SK-N-SH (cell line): ENCODE measurements around the gene TMEM254. TPM values are rescaled to one million over a fixed set of nuclear protein-coding genes. Genes with fewer than 3 reads are reported as not detected.

Source experiments
- CTCF ChIA-PET: fragments of 300-600, 350-600 bp; formaldehyde crosslinking; extraction: SDS; loops from one replicate; lab custom pipeline; 2021; lab: Yijun Ruan, JAX
- POLR2A ChIA-PET: fragments of 350-600 bp; sonication (Branson Sonifier 250); formaldehyde crosslinking; extraction: SDS; loops from one replicate; lab custom pipeline; 2020; ENCODE audit warnings: antibody characterized with exemption, inconsistent platforms; lab: Yijun Ruan, JAX
- DNase-seq: peaks from one replicate; pipeline ENCODE4 v3.0.0; 2012
- H2AFZ ChIP-seq: fragments of 200-600 bp; sonication (generic); 2 replicates; pipeline ENCODE4 v1.8.1; 2016; ENCODE audit warnings: antibody characterized with exemption, mild to moderate bottlenecking, low read depth
- H3F3A ChIP-seq: fragments of 200-600 bp; sonication (generic); replicated peaks from 2 replicates; pipeline ENCODE3; 2016; ENCODE audit warnings: antibody characterized with exemption, mild to moderate bottlenecking; ENCODE audit not compliant: insufficient read depth
- H3K27ac ChIP-seq, 2 experiments: fragments of 200-500 bp in 1 of 2; fragments of 200-600 bp in 1 of 2; sonication (Bioruptor generic) in 1 of 2; sonication (generic), shearing (Covaris generic) in 1 of 2; 2 replicates each; pipeline versions ENCODE4 v1.5.1 to v1.6.1; 2014 to 2016; ENCODE audit warnings: low read depth in 2 of 2, inconsistent platforms in 1 of 2, low read length in 1 of 2, mild to moderate bottlenecking in 1 of 2, mixed read lengths in 1 of 2
- H3K27me3 ChIP-seq: fragments of 200-600 bp; sonication (generic), shearing (Covaris generic); 2 replicates; pipeline ENCODE4 v1.6.1; 2016; ENCODE audit warnings: mixed run types; ENCODE audit not compliant: insufficient read depth
- H3K36me3 ChIP-seq, 2 experiments: fragments of 200-500 bp in 1 of 2; fragments of 200-600 bp in 1 of 2; sonication (Bioruptor generic) in 1 of 2; sonication (generic) in 1 of 2; replicated peaks in 1 of 2; 2 replicates each; pipeline versions ENCODE3 to v1.5.1; 2014 to 2016; ENCODE audit warnings: low read length in 1 of 2, mild to moderate bottlenecking in 1 of 2; ENCODE audit not compliant: insufficient read depth in 2 of 2, control insufficient read depth in 1 of 2
- H3K4me1 ChIP-seq, 2 experiments: fragments of 200-500 bp in 1 of 2; fragments of 200-600 bp in 1 of 2; sonication (Bioruptor generic) in 1 of 2; sonication (generic), shearing (Covaris generic) in 1 of 2; 2 replicates each; pipeline versions ENCODE4 v1.5.1 to v1.6.1; 2014 to 2016; ENCODE audit warnings: low read depth in 1 of 2, low read length in 1 of 2, mixed run types in 1 of 2; ENCODE audit not compliant: insufficient read depth in 2 of 2, control insufficient read depth in 1 of 2
- H3K4me2 ChIP-seq: fragments of 200-600 bp; sonication (generic), shearing (Covaris generic); 2 replicates; pipeline ENCODE4 v1.6.1; 2017; ENCODE audit warnings: mixed run types
- H3K4me3 ChIP-seq, 2 experiments: fragments of 200-500 bp in 1 of 2; fragments of 200-600 bp in 1 of 2; sonication (Bioruptor generic) in 1 of 2; sonication (generic), shearing (Covaris generic) in 1 of 2; 2 replicates each; pipeline versions ENCODE4 v1.5.1 to v1.8.1; 2014 to 2016; ENCODE audit warnings: low read depth in 2 of 2, inconsistent platforms in 1 of 2, low read length in 1 of 2, mild to moderate bottlenecking in 1 of 2, mixed read lengths in 1 of 2, moderate library complexity in 1 of 2
- H3K79me2 ChIP-seq: fragments of 200-600 bp; sonication (generic); 2 replicates; pipeline ENCODE4 v1.8.1; 2017; ENCODE audit warnings: mild to moderate bottlenecking; ENCODE audit not compliant: insufficient read depth
- H3K9ac ChIP-seq: fragments of 200-600 bp; sonication (generic); 2 replicates; pipeline ENCODE4 v1.6.1; 2017; ENCODE audit warnings: mixed run types
- H3K9me2 ChIP-seq: fragments of 200-600 bp; sonication (generic); 2 replicates; pipeline ENCODE4 v1.6.1; 2017; ENCODE audit warnings: mixed run types
- H3K9me3 ChIP-seq: fragments of 200-600 bp; sonication (generic); 2 replicates; pipeline ENCODE4 v1.6.1; 2017; ENCODE audit warnings: mixed run types, mild to moderate bottlenecking, moderate library complexity
- H4K20me1 ChIP-seq: fragments of 200-600 bp; sonication (generic); 2 replicates; pipeline ENCODE4 v1.6.1; 2017; ENCODE audit warnings: mild to moderate bottlenecking, mixed run types; ENCODE audit not compliant: insufficient read depth
- FOXJ3 ChIP-seq: sonication (generic); formaldehyde crosslinking; IDR thresholded peaks from 2 replicates; pipeline ENCODE4 v1.5.1; 2020; ENCODE audit warnings: mild to moderate bottlenecking, missing genetic modification reagents
- GATA2 ChIP-seq: sonication (generic); formaldehyde crosslinking; IDR thresholded peaks from 2 replicates; pipeline ENCODE4 v1.5.0; 2020; ENCODE audit warnings: mild to moderate bottlenecking, missing genetic modification reagents
- MEF2A ChIP-seq: IDR thresholded peaks from 2 replicates; pipeline ENCODE4 v1.4.0; 2012; ENCODE audit warnings: low read depth, borderline replicate concordance
- NFIC ChIP-seq: IDR thresholded peaks from 2 replicates; pipeline ENCODE4 v1.4.0; 2012; ENCODE audit warnings: borderline replicate concordance
- NRF1 ChIP-seq: IDR thresholded peaks from 2 replicates; pipeline ENCODE4 v1.6.1; 2012; ENCODE audit warnings: low read depth, mild to moderate bottlenecking, low read length
- RXRA ChIP-seq: IDR thresholded peaks from 2 replicates; pipeline ENCODE4 v1.4.0; 2012; ENCODE audit warnings: low read depth, mild to moderate bottlenecking, borderline replicate concordance
- SMC3 ChIP-seq: IDR thresholded peaks from 2 replicates; pipeline ENCODE4 v1.6.1; 2012; ENCODE audit warnings: low read depth, low read length, improper control_type of control experiment
- TAF1 ChIP-seq: IDR thresholded peaks from 2 replicates; pipeline ENCODE4 v1.6.1; 2012; ENCODE audit warnings: low read depth, mild to moderate bottlenecking, low read length, moderate library complexity, borderline replicate concordance
- TCF12 ChIP-seq: IDR thresholded peaks from 2 replicates; pipeline ENCODE4 v1.4.0; 2012
- WGBS: methylation state at CpG from one replicate; pipeline ENCODE4 v1.1.6; 2017; ENCODE audit warnings: low lambda C conversion rate; 5-methylcytosine and 5-hydroxymethylcytosine counted together
- polyA plus RNA-seq, 3 experiments: library from polyadenylated mRNA; depleted of rRNA; stranded (reverse); fragments of >200 nt; gene quantifications; 2 replicates each; pipeline ENCODE4 v1.2.3, GENCODE V29; 2012
- TF ChIP-seq, protein P1 (sequence below): IDR thresholded peaks from 2 replicates; pipeline ENCODE4 v1.4.0; 2012; ENCODE audit warnings: low read depth
- TF ChIP-seq, protein P2 (sequence below): fragments of 150-350 bp; IDR thresholded peaks from 2 replicates; pipeline ENCODE4 v1.6.1; 2017; ENCODE audit warnings: antibody characterized with exemption, low read length, low read depth, borderline replicate concordance
- TF ChIP-seq, protein P3 (sequence below): fragments of 200-600 bp; sonication (generic); IDR thresholded peaks from 2 replicates; pipeline ENCODE4 v1.6.1; 2017; ENCODE audit warnings: antibody characterized with exemption, mild to moderate bottlenecking, moderate library complexity

Gene TMEM254
- polyA plus RNA-seq, 1 of the 3 experiments (the other 2 are of a cell fraction), result 20.5 TPM

DNA sequence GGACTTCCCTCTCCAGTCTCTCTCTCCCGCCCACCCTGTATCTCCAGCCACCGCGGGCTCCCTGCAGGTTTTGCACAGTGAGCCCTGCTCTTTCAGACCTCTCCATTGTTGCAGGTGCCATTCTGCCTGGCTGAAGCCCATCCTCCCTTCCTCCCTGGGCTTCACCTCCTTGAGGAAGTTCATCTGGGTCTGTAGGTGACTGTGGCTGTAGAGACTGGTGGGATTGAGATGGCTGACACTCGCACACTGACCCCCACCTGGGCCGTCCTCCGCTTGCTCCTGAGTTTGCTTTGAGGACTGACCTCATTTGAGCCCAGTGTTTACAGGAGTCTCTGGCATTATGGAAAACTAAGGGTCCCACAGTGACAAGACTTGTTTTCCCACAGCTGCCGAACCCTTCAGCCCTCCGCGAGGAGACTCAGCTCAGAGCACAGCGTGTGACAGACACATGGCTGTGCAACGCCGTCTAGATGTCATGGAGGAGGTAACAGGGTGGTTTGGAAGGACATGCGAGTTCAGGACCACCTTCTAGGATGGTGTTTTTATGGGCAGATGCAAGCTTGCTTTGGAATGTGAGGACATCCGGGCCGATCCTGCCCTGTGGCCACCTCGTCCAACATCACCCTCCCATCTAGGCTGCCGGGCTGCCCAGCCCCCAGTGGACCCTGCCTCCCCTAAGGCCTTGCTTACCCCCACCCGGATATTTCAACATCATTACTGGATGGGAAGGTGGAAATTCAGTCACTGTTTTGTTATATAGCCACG lies 63.4 kb downstream of the TMEM254 start:
- Histone ChIP-seq H3K9me3 (no peaks in the 10 kb centered on the region), H3K4me1 (peaks cover 4 to 9% of the 10 kb centered on the region in 2 experiments; a peak in 2 of 4 replicates), H3K9me2 (no peaks in the 10 kb centered on the region), H3F3A (no peaks in the 10 kb centered on the region), H2AFZ (no peak overlapping the region), H3K79me2 (no peaks in the 10 kb centered on the region), H3K4me3 (no peak overlapping the region), H3K27me3 (no peaks in the 10 kb centered on the region), H3K36me3 (no peaks in the 10 kb centered on the region), H4K20me1 (no peaks in the 10 kb centered on the region), H3K27ac (no peak overlapping the region), H3K4me2 (no peak overlapping the region), H3K9ac (no peak overlapping the region)
- ChIA-PET POLR2A (no interaction called here), CTCF (interaction anchor here (0.8 to 3.3 kb wide), 6 partner anchors 9 to 80 kb away, joined by 3 to 28 read pairs (median 18); partner anchors contain the start of gene PLAC9)
- DNase-seq, result no peak
- 78% methylated on average over 15 of the region's 19 CpGs for WGBS
- TF ChIP-seq MEF2A (no peak), NRF1 (no peak), FOXJ3 (CRISPR knock-in tag) (no peak), TAF1 (no peak), TCF12 (no peak), NFIC (no peak), RXRA (no peak), GATA2 (no peak), SMC3 (no peak)
- TF ChIP-seq, protein P1, sequence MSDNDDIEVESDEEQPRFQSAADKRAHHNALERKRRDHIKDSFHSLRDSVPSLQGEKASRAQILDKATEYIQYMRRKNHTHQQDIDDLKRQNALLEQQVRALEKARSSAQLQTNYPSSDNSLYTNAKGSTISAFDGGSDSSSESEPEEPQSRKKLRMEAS, result no peak
- TF ChIP-seq, protein P2, sequence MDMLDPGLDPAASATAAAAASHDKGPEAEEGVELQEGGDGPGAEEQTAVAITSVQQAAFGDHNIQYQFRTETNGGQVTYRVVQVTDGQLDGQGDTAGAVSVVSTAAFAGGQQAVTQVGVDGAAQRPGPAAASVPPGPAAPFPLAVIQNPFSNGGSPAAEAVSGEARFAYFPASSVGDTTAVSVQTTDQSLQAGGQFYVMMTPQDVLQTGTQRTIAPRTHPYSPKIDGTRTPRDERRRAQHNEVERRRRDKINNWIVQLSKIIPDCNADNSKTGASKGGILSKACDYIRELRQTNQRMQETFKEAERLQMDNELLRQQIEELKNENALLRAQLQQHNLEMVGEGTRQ, result no peak
- TF ChIP-seq, protein P3, sequence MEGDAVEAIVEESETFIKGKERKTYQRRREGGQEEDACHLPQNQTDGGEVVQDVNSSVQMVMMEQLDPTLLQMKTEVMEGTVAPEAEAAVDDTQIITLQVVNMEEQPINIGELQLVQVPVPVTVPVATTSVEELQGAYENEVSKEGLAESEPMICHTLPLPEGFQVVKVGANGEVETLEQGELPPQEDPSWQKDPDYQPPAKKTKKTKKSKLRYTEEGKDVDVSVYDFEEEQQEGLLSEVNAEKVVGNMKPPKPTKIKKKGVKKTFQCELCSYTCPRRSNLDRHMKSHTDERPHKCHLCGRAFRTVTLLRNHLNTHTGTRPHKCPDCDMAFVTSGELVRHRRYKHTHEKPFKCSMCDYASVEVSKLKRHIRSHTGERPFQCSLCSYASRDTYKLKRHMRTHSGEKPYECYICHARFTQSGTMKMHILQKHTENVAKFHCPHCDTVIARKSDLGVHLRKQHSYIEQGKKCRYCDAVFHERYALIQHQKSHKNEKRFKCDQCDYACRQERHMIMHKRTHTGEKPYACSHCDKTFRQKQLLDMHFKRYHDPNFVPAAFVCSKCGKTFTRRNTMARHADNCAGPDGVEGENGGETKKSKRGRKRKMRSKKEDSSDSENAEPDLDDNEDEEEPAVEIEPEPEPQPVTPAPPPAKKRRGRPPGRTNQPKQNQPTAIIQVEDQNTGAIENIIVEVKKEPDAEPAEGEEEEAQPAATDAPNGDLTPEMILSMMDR, result no peak

Other genes starting within 250 kb of the TMEM254 start
- 0.03 TPM in 1 of 2 replicates, not detected in the other for gene SFTPD, start 129.6 kb upstream of the TMEM254 start, polyA plus RNA-seq (2012; rRNA removed)
- gene PLAC9, start 54.1 kb downstream of the TMEM254 start, polyA plus RNA-seq (2012; rRNA removed), result 0.21 TPM in 1 of 2 replicates, not detected in the other
- 50.9 and 53.6 TPM in 2 replicates for gene ANXA11, start 126.9 kb downstream of the TMEM254 start, polyA plus RNA-seq (2012; rRNA removed)
- 0.03 and 0.05 TPM in 2 replicates for gene MAT1A, start 211.0 kb downstream of the TMEM254 start, polyA plus RNA-seq (2012; rRNA removed)